Measurements from ENCODE around the gene KRTAP13-3.

Gene KRTAP13-3

GRCh38 chr21:30425826-30426225 lies at the start of gene KRTAP13-3:
Gene KRTAP13-3, minus strand, starts transcription at chr21:30425926. Its CDS starts 14 bp downstream, at chr21:30425912.
- no peak for DNase-seq

- no peak for DNase-seq
Observed at GRCh38 chr21:30468900-30469714, 43.4 kb upstream of the KRTAP13-3 start.

GRCh38 chr21:30463713-30464112 lies 38.0 kb upstream of the KRTAP13-3 start:
- DNase-seq = no peak

- DNase-seq = no peak
Observed at GRCh38 chr21:30448514-30448913, 22.8 kb upstream of the KRTAP13-3 start.

GRCh38 chr21:30447056-30447455 lies 21.3 kb upstream of the KRTAP13-3 start:
- DNase-seq = no peak

GRCh38 chr21:30444204-30444603 lies 18.5 kb upstream of the KRTAP13-3 start:
- no peak for DNase-seq

- no peak for DNase-seq
Observed at GRCh38 chr21:30443226-30443625, 17.5 kb upstream of the KRTAP13-3 start.

GRCh38 chr21:30439975-30440374 lies 14.2 kb upstream of the KRTAP13-3 start, which contains the start of gene KRTAP15-1:
Gene KRTAP15-1, plus strand, starts transcription at chr21:30440275. Its CDS starts 53 bp downstream, at chr21:30440328.
- no peak for DNase-seq

GRCh38 chr21:30437010-30437565 lies 11.4 kb upstream of the KRTAP13-3 start:
- no peak for DNase-seq

- DNase-seq = peak; percentile 27
Observed at GRCh38 chr21:30434033-30434631, 8.4 kb upstream of the KRTAP13-3 start.

GRCh38 chr21:30430170-30430655 lies 4.5 kb upstream of the KRTAP13-3 start, which contains the start of gene KRTAP13-4:
Gene KRTAP13-4, plus strand, starts transcription at chr21:30430220. Its CDS starts 56 bp downstream, at chr21:30430276.
- DNase-seq = no peak

GRCh38 chr21:30426731-30427130 lies 1.0 kb upstream of the KRTAP13-3 start:
- no peak for DNase-seq

- no peak for DNase-seq
Observed at GRCh38 chr21:30415993-30416392, 9.7 kb downstream of the KRTAP13-3 start.

- peak; percentile 15 for DNase-seq
Observed at GRCh38 chr21:30408782-30409494, 16.8 kb downstream of the KRTAP13-3 start.

GRCh38 chr21:30395731-30396130 lies 30.0 kb downstream of the KRTAP13-3 start, which contains the start of gene KRTAP13-1:
Gene KRTAP13-1, plus strand, starts transcription at chr21:30396031. Its CDS starts 56 bp downstream, at chr21:30396087.
- DNase-seq = no peak

GRCh38 chr21:30391492-30392025 lies 34.2 kb downstream of the KRTAP13-3 start:
- DNase-seq = no peak

GRCh38 chr21:30382201-30382600 lies 43.5 kb downstream of the KRTAP13-3 start:
- no peak for DNase-seq

Data from suppressor macrophage treated with lipopolysaccharide for 4 hours (primary cell).